Measurements from ENCODE around the gene POU6F2. TPM values are rescaled to one million over a fixed set of nuclear protein-coding genes. Genes with fewer than 3 reads are reported as not detected.

The POU6F2 gene
- total and polyA plus RNA-seq, 2 experiments from 2014 or later: 7.2 to 7.3 TPM

GRCh38 chr7:39016609-39017008 is 38.9 kb downstream of the POU6F2 start:
- Histone ChIP-seq H4K20me1 (replicated peaks; ENCODE audit: insufficient read depth) (no peaks in the 10 kb centered on the region), H3K4me2 (no peak overlapping the region), H3K27ac (ENCODE audit: low read depth) (no peak overlapping the region), H3F3A (replicated peaks; ENCODE audit: low read depth) (no peaks in the 10 kb centered on the region), H3K4me3 (no peak overlapping the region), H3K4me1 (ENCODE audit: insufficient read depth) (peaks cover 5% of the 10 kb centered on the region; the same call in 1 of the 2 replicates), H3K36me3 (ENCODE audit: insufficient read depth) (no peaks in the 10 kb centered on the region), H3K27me3 (ENCODE audit: insufficient read depth) (no peaks in the 10 kb centered on the region), H3K9me2 (ENCODE audit: insufficient read depth) (peaks cover 3% of the 10 kb centered on the region; the same call in 1 of the 2 replicates), H3K79me2 (replicated peaks; ENCODE audit: insufficient read depth) (no peaks in the 10 kb centered on the region; the same call in 1 of the 2 replicates), H2AFZ (no peak overlapping the region)
- ATAC-seq: no peak
- H3K27ac Mint-ChIP-seq: no peak overlapping the region
- peaks cover 4% of the 10 kb centered on the region; the same call in 2 of the 3 replicates for H3K36me3 Mint-ChIP-seq (ENCODE audit: low read depth)
- DNase-seq (ENCODE audit: low spot score): no peak
- no peak for TF ChIP-seq POLR2AphosphoS5 (IDR thresholded peaks at IDR 0.05; ENCODE audit: low read depth)
- no peak for TF ChIP-seq ZNF331 (CRISPR knock-in tag; IDR thresholded peaks at IDR 0.05; ENCODE audit: low read depth)
- no peak for TF ChIP-seq REST (IDR thresholded peaks at IDR 0.05; ENCODE audit: unreplicated experiment)
- no peak for TF ChIP-seq ETS1 (IDR thresholded peaks at IDR 0.05)
- TF ChIP-seq CTCF (conservative IDR thresholded peaks at IDR 0.05; ENCODE audit: low read depth in 2 of 2): no peak
- TF ChIP-seq ZNF114 (CRISPR knock-in tag; IDR thresholded peaks at IDR 0.05): no peak
- no peak for TF ChIP-seq CREB1 (CRISPR knock-in tag; IDR thresholded peaks at IDR 0.05; ENCODE audit: low read depth)
- no peak for TF ChIP-seq ZNF462 (CRISPR knock-in tag; IDR thresholded peaks at IDR 0.05)
- TF ChIP-seq EZH2phosphoT487 (IDR thresholded peaks at IDR 0.05; ENCODE audit: unreplicated experiment): no peak
- TF ChIP-seq STAT1 (IDR thresholded peaks at IDR 0.05; ENCODE audit: unreplicated experiment): no peak
- TF ChIP-seq NANOG (IDR thresholded peaks at IDR 0.05; ENCODE audit: borderline replicate concordance): no peak
- no peak for TF ChIP-seq JUNB (IDR thresholded peaks at IDR 0.05; ENCODE audit: unreplicated experiment)
- no peak for TF ChIP-seq EZH2 (IDR thresholded peaks at IDR 0.05; ENCODE audit: low read depth, unreplicated experiment)
- H3K9me3 Mint-ChIP-seq: peaks cover 3% of the 10 kb centered on the region; the same call in 2 of the 3 replicates
- no peak overlapping the region for H3K4me3 Mint-ChIP-seq
- H3K27me3 Mint-ChIP-seq (ENCODE audit: insufficient read depth, low read depth, poor library complexity): peaks cover 2% of the 10 kb centered on the region
- H3K4me1 Mint-ChIP-seq: peaks cover 18% of the 10 kb centered on the region

Measured in GM23338 (cell line).